Sigmoid colon (tissue), 4 donors: ENCODE measurements around the gene SLC45A1.

ENCODE experiments used
- CTCF ChIP-seq, 4 experiments: fragments of 450-650 bp in 3 of 4; fragments of 200-600 bp in 1 of 4; IDR thresholded peaks; one replicate each; pipeline ENCODE4 v1.5.1; 2016 to 2019; ENCODE audit warnings: antibody characterized with exemption in 4 of 4, mild to moderate bottlenecking in 3 of 4, moderate library complexity in 2 of 4
- POLR2AphosphoS5 ChIP-seq, 4 donors: sonication (generic); formaldehyde crosslinking; IDR thresholded peaks; one replicate each; pipeline ENCODE4 v1.6.1; 2017; ENCODE audit warnings: antibody characterized with exemption in 4 of 4

- TF ChIP-seq CTCF (IDR thresholded peaks at IDR 0.05): no peak
- no peak for TF ChIP-seq POLR2AphosphoS5 (IDR thresholded peaks at IDR 0.05)
Observed at GRCh38 chr1:8370046-8370881, 52.4 kb downstream of the SLC45A1 start.
